Activated CD4-positive, alpha-beta T cell treated with anti-CD3 and anti-CD28 coated beads for 24 hours (primary cell): Measurements from ENCODE around the gene CDKL2.

Experiments
- DNase-seq, 2 donors: peaks; one replicate each; pipeline ENCODE4 v3.0.0-alpha.2; 2020; ENCODE audit warnings: low read depth in 2 of 2

Gene CDKL2

DNA sequence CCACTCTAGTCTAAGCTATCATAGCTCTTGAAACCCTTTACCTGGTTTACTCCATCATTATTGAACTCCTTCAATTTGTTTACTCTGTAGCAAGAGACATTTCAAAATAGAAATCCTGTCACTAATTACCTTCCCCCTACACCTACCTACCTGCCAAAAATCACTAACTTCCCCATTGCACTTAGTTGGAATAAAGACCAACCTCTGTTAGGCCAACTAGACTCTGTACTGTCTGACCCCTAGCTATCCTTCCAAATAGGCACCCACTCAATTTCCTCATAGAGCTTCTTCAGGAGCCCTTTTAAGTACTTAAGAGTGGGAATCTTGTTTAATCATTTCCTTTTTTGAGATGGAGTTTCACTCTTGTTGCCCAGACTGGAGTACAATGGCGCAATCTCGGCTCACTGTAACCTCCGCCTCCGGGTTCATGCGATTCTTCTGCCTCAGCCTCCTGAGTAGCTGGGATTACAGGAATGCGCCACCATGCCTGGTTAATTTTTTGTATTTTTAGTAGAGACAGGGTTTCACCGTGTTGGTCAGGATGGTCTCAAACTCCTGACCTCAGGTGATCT lies 8.9 kb upstream of the CDKL2 start:
- DNase-seq = no peak

DNA sequence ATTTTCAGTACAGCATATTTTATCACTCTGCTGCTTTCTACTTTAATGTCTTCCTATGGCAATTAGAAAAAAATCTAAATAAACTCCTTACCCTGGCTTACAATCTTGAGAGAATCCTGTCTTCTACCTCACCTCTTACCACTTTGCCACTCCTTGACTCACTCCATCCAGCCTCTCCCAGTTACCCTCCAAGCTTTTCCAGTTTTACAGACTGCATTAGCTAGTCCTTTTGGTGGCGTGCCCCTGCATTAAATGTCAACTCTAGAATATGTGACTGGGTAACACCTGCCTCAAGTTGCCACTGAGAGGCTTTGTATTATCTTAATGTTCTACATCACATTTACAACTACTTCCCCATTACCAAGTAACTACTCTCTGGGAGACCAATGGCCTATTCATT lies 7.5 kb upstream of the CDKL2 start:
- DNase-seq = no peak

DNA sequence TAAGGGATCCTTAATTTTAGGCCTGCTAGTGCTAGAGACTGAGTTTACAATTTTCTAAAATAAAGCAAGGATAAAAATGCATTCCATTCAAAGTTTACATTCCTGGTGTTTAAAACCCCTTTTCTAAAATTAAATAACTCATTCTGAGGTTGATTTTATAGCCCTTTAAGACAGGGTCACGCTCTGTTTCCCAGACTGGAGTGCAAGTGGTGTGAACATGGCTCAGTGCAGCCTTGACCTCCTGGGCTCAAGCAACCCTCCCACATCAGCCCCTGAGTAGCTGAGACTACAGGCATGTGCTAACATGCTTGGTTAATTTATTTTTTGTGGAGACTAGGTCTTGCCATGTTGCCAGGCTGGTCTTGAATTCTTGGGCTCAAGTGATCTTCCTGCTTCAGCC lies 6.8 kb upstream of the CDKL2 start:
- DNase-seq = no peak

DNA sequence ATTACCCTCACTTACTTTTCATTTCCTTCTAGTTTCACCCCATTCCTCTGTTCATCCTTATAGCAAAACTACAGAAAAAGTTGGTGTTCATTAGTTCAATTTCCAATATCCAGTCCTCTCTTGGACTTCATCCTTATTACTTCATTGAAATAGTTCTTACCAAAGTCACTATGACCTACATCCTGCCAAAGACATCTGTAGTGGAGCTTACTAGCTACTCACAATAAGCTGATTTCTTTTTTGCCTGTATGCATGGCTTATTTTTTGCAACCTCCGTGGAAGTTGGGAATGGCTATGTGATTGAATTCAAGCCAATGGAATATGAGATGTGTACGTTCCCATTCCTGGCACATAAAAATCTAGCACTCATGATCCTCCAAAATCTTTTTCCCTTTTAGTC lies 4.6 kb upstream of the CDKL2 start:
- no peak for DNase-seq

DNA sequence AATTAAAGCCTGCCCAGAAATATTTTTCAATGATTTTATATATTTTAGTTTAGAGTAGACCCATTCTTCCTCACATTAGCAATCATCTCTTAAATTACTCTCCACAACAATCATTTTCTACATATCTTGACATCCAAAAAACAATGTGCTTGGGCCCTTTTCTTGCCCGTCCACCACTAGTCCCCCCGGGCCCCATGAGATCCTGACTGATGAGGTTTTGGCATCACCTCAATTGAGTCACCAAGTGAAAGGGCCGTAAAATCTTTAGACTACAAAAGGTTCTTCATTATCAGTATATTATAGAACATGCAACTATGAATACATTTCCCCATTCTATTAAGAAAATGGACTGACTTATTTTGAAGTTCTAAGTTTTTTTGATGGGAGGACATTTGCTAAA lies 4.0 kb upstream of the CDKL2 start:
- DNase-seq = no peak

DNA sequence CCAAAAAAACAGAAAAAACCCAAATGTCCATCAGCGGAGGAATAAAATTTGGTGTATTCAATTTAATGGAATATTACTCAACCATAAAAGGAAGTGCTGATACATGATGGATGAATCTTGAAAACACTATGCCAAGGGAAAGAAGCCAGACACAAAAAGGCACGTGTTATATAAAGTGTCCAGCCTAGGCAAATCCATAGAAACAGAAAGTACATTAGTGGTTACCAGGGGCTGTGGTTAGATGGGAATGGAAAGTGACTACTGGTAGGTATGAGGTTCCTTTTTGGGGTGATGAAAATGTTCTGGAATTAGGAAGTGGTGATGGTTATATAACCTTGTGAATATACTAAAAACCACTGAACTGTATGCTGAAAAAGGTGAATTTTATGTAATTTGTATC lies 3.5 kb upstream of the CDKL2 start:
- no peak for DNase-seq

DNA sequence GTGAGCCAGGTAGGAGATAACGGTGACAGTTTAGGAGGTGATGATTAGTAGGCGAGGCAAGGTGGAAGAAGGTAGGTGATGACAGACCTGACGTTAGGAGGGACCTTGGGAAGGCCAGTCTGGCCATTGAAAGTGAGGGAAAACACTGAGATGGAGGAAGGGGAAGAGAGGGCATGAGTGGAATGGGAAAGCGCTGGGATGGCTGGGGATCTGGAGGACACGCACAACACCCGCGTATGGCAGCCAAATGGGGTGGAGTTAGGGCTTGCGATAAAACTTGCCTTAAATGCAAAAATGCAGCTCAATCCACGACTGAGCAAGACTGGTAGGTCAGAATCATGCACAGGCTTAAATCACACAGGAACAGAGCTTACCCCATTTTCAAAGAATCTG lies 605 bp upstream of the CDKL2 start:
- no peak for DNase-seq

DNA sequence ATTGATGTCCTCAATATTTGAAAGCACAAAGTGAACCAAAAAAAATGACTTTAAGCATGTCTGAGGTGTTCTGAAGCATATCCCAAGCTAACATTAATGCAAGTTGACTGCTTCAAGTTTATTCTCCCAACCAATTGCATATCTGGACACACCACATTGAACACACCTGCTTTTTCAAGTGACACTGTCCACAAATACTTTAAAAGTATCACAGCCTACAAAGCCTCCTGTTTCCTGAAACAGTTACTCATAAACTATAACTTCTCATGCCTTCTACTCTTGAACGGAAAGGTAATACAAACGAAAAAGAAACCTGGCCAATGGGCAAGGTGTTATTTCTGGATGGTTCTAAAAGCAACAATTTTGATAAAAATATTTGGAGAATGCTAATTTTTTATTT lies 1.1 kb downstream of the CDKL2 start:
- no peak for DNase-seq

DNA sequence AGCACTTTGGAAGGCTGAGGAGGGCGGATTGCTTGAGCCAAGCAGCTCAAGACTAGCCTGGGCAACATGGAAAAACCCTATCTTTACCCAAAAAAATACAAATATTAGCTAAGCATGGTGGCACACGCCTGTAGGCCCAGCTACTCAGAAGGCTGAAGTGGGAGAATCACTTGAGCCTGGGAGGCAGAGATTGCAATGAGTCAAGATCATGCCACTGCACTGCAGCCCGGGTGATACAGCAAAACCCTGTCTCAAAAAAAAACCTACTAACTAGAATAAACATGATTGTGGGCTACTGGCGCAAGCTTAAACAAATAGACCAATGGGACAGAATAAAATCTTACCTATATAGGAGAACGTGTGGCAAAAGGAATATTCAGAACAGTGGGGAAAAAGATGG lies 7.3 kb downstream of the CDKL2 start:
- DNase-seq = no peak

DNA sequence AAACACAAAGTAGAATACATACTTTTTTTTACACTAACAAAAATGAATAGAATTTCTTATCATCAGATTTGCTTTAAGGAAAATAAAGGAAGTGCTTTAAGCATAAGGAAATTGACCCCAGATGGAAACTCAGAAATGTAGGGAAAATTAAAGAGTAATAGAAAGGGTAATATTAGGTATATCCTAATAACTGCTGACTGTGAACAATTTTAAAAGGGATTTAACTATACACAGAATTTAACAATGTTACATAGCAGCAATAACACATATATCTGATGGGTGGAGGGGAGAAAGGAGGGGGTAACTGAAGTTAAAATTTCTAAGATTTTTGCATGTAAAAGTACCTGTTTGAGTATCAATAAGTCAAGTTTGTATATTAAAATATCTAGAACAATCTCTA lies 8.6 kb downstream of the CDKL2 start:
- DNase-seq = no peak

DNA sequence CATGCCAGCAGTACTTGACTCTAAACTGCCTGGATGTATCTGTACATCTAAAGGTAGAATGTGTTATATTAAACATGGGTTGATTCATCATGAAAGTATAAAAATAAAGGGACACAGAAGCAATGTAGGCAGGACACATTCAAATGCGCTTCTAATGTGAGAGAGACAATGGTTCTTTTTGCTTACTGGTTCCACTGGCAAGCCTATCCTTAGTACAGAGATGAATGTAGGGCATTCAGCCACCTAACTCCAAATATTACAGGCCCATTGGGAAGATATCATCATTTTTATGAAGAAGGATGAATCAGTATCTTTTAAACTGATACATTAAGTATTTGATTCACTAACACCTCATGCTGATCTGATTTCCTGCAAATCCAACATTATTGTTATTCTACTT lies 18.0 kb downstream of the CDKL2 start:
- DNase-seq = no peak

DNA sequence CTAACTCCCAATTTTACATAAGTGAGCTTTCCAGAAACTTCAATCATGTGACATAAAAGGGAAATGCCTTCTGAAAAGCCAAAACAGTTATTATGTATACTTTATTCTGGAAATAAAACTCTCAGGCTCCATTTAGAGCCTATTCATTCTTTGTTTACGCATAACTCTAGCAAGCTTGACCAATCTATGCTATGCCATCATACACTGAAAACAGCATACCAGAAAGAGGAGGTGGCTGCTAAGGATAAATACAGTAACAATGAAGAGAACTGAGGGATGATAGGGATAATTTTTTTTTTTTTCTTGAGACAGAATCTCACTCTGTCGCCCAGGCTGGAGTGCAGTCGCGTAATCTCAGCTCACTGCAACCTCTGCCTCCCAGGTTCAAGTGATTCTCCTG lies 24.4 kb downstream of the CDKL2 start:
- DNase-seq = no peak

DNA sequence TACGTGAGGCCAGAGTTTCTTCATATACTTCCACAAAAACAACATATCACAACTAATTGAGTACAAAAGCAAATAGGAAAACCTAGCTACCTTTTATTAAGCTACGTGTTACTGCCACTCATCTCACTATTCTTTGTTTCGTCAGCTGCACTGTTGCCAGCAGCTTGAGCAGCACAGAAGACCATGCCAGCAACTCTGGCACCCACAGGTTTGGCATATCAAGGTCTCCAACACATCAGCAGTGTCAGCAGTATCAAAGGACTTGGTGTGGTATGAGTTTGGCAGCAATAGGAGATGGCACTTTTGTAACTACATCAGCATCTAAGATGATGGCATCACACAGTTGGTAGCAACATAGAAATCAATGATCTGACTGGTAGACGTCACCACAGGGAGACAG lies 30.7 kb downstream of the CDKL2 start:
- no peak for DNase-seq

DNA sequence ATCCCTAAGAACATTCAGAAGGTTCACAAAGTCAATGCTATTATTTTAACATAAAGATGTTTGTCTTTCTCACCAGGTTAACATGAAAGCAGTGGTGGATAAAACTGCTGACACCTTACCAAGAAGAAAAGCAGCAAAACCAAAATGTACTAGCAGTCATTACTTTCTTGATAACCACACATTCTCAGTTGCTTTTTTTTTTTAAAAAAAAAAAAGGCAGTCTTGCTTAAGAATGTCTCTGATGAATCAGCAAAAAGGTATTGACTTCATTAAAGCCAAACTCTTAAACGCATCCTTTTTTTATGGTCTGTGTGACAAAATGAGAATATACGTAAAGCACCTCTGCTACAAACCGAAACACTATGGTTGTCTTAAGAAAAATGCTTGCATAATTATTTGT lies 31.9 kb downstream of the CDKL2 start:
- DNase-seq = no peak

DNA sequence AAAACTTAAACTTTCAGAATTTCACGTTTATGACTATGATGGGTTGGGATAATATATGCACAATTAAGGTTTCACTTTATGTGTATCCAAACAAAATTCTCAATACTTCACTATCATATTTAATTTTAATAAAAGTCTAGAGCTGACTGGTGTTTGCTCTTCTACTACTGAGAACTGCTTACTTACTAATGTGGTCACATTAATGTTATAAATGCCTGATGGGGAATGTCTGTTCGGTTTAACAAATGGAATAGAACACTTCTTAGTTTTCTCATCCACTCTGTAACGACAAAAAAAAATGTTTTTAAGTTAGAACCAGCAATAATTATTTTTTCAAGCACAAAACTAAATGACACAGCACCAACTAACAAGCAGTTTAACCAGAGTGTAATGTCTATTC lies 34.3 kb downstream of the CDKL2 start:
- DNase-seq = no peak

DNA sequence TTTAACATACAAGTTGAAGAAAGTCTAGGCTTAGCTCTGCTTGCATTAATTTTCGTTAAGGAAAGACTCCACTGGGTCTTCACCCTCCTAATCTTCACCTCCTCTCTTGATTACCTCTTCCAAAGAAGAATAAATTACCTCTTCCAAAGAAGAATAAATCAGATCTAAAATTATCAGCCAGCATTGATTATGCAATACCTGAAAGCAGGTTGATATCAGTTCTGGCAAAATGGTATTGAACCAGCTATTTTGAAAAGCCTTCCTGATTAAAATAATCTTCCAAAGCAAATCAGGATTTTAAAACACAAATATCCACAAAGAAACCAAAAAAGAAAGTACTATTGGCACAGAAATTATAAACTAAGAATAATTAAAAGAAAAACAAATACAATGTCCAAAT lies 36.9 kb downstream of the CDKL2 start:
- no peak for DNase-seq

DNA sequence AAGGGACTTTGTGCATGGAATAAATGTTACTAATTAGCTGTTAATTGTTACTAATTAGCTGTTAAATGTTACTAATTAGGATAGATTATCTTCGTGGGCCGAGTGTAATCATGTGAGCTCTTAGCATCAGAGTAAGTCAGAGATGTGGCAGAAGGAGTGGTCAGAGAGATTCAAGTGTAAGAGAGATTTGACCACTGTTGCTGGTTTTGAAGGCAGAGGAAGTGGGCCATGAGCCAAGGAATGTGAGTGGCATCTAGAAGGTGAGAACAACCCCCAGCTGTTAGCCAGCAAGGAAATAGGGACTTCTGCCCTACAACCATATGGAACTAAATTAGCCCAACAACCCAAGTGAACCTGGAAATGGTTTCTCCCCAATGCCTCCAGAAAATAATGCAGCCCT lies 46.3 kb downstream of the CDKL2 start:
- no peak for DNase-seq

DNA sequence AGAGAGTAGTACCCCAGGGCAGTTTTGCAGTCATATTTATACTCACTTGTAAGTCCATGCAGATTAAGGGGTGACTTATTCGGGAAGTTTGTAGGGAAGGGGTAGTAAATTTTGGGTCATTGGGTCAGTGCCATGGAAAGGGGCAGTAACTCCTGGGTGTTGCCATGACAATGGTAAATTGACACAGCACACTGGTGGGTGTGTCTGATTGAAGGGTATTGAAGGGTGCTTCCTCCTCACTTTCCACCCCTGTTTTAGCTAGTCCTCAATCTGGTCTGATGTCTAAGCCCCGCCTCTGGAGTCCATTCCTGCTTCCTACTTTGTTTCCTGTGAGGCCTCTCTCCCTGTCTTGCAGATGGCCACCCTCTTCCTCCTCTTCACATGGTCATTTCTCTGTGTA lies 62.6 kb downstream of the CDKL2 start:
- DNase-seq = no peak

DNA sequence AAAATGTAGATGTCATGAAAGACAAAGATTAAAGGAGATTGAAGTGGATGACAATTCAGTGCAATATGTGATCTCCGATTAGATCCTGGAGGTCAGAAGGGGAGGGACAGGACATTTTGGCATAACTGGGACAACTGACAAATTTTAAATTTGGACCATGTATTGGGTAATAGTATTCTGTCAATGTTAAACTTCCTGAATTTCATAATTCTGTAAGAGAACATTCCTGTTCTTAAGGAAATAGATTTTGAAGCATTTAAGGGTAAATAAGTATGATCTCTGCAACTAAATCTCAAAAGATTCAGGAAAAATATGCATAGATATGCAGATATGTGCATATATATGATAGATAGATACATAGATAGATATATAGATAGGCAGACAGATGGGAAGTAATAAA lies 63.4 kb downstream of the CDKL2 start:
- no peak for DNase-seq

DNA sequence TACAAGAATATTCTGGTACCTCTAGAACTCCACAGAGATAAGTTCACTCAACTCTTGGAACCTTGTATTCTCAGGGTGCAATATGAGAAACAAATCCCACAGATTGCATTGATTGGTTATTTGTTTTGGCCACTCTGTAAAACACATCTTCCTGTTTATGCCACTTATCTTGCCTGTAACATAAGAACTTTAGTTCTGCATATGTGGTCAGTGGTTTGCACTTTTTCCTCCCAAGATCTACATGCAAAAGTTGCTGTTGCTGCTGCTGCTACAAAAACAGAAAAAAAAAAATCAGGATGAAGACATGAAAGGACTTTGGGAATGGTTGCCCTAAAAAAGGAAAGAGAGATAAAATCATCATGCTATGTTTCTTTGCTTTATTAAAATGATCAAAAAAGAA lies 64.8 kb downstream of the CDKL2 start:
- no peak for DNase-seq

DNA sequence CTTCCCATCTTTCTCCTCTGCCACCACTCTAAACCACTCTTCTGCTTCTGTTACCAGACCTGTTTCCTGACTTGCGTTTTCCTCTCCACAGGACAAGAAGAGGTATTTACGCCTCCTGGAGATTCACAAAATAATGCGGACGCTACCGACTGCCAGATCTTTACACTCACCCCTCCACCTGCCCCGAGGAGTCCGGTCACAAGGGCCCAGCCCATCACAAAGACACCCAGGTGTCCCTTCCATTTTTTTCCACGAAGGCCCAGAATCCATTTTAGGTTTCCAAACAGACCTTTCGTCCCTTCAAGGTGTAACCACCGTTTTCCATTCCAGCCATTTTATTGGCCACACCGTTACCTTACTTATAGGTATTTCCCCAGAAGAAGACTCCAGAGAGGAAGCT lies 66.3 kb downstream of the CDKL2 start:
- DNase-seq = no peak

DNA sequence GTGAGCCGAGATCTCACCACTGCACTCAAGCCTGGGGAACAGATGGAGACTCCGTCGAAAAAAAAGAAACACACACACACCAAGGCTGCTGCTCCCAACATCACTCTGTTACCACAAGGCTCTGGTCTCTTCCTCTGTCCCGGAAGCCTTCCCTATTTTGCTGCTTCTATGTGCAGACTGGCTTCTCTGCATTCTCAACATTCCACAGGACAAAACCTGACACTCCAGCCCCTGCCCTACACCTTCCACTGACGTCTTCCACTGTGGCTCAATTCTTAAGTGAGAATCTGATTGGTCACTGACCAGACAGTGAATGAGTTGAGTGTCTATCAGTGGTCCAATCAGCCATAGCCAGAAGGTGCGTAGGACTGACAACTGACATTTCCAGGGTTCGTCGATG lies 68.5 kb downstream of the CDKL2 start:
- no peak for DNase-seq

DNA sequence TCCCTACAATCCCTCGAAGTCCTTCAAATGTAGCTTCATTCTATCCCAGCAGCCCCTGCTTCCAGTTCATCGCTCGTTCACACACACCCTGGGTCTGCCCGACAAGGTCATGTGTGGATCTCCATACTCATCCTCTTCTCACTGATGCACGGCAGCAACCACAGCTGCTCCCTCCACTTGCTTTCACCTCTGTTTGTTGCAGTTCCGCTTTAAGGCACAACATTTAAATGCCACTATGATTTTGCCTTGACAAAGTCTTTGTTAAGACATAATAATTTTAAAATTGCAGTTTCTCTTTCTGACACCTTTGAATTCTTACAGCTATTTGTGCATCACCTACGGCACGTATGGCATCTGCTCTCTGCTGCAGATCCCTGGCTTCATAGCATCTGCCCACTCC lies 72.6 kb downstream of the CDKL2 start:
- no peak for DNase-seq

DNA sequence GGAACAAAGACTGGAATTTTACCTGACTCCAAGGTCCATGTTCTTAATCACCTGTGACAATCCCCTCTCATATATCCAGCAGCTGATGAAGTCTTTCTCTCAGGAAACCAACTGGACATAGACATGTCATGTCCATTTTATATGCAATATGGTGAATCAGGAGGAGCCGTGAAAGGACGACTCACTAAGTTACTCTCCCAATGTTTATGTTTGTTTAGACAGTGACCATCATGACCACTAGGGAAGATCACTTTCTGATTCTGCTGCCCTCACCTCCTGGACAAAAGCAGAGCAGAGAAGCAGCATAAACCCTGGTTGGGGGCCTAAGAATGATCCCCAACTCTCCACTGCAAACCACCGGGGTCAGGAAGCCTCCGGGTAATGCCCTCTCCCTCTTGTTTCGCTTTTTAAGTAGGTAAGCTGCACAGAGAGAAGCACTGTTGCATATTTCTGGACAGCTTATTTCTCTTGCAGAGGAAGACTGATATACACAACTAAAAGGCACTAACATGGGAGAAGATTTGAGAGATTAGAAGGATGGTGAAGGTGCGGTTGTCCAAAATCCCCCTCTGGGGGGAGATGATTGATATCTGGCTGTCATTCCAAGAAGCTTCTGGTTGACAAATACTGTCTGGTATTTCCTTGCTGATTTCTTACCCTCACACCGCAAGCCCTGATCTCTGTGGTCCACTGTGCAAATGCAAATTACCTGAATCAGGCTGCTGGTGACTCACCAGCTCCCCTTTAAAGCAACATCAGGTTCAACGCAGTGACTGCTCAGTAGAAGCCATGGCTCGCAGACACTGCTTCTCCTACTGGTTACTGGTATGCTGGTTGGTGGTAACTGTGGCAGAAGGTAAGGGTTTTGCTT lies 74.8 kb downstream of the CDKL2 start, which contains the start of gene ODAPH:
TSS of gene ODAPH (plus strand) at position 773 of the 871 bp plus-strand sequence. CDS start at position 790, 17 bp downstream.
- no peak for DNase-seq
